Measurements from ENCODE around the gene FGD4.

Gene FGD4

GRCh38 chr12:32686340-32686739 is 287.0 kb downstream of the FGD4 start:
- no peak for DNase-seq (ENCODE audit: low read depth)
- TF ChIP-seq, protein P1, sequence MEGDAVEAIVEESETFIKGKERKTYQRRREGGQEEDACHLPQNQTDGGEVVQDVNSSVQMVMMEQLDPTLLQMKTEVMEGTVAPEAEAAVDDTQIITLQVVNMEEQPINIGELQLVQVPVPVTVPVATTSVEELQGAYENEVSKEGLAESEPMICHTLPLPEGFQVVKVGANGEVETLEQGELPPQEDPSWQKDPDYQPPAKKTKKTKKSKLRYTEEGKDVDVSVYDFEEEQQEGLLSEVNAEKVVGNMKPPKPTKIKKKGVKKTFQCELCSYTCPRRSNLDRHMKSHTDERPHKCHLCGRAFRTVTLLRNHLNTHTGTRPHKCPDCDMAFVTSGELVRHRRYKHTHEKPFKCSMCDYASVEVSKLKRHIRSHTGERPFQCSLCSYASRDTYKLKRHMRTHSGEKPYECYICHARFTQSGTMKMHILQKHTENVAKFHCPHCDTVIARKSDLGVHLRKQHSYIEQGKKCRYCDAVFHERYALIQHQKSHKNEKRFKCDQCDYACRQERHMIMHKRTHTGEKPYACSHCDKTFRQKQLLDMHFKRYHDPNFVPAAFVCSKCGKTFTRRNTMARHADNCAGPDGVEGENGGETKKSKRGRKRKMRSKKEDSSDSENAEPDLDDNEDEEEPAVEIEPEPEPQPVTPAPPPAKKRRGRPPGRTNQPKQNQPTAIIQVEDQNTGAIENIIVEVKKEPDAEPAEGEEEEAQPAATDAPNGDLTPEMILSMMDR (IDR thresholded peaks at IDR 0.05; ENCODE audit: low read depth, low read length, missing control alignments): no peak
- H3K4me3 ChIP-seq (ENCODE audit: low read depth, low read length): no peak overlapping the region

DNA sequence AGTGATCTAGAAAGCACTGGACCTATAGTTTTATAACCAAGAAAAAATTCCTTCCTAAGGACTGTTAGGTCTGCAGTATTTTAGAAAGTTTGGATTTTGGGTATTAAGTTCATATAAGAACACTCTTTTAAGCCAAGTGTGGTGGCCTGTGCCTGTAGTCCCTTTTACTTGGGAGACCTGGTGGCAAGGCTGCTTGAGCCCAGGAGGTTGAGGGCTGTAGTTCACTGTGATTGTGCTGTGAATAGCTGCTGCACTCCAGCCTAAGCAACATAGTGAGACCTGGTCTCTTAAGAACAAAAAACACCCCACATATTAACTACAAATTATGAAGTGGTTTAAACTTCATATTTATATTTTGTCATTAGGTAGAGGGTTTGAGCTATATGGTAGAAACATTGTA is 289.4 kb downstream of the FGD4 start:
- no peak overlapping the region for H3K4me3 ChIP-seq (ENCODE audit: low read depth, low read length)
- TF ChIP-seq, protein P1 (IDR thresholded peaks at IDR 0.05; ENCODE audit: low read depth, low read length, missing control alignments): no peak
- DNase-seq (ENCODE audit: low read depth): no peak

- TF ChIP-seq, protein P1 (IDR thresholded peaks at IDR 0.05; ENCODE audit: low read depth, low read length, missing control alignments): no peak
- DNase-seq (ENCODE audit: low read depth): no peak
- no peak overlapping the region for H3K4me3 ChIP-seq (ENCODE audit: low read depth, low read length)
Observed at GRCh38 chr12:32690927-32691326, 291.6 kb downstream of the FGD4 start.

GRCh38 chr12:32692358-32692757 is 293.0 kb downstream of the FGD4 start:
- no peak for DNase-seq (ENCODE audit: low read depth)
- no peak overlapping the region for H3K4me3 ChIP-seq (ENCODE audit: low read depth, low read length)
- TF ChIP-seq, protein P1 (IDR thresholded peaks at IDR 0.05; ENCODE audit: low read depth, low read length, missing control alignments): no peak

- TF ChIP-seq, protein P1 (IDR thresholded peaks at IDR 0.05; ENCODE audit: low read depth, low read length, missing control alignments): no peak
- no peak for DNase-seq (ENCODE audit: low read depth)
- H3K4me3 ChIP-seq (ENCODE audit: low read depth, low read length): no peak overlapping the region
Observed at GRCh38 chr12:32693036-32693435, 293.7 kb downstream of the FGD4 start.

Measured in GM12864 (cell line).